GM23338 (cell line): ENCODE measurements around the gene TUBA3E. TPM values are rescaled to one million over a fixed set of nuclear protein-coding genes. Genes with fewer than 3 reads are reported as not detected.
"Not testable (repeated sequence)": the region's sequence is repeated elsewhere in the genome, so short reads cannot be mapped to it uniquely, and the experiment has no call there.

Source experiments
- ATAC-seq: fragments of 200-7000 bp; cut with Tn5 transposase; 3 replicates; pipeline ENCODE4 v1.9.1; 2020
- DNase-seq: peaks from one replicate; pipeline ENCODE4 v3.0.0-alpha.2; 2015; ENCODE audit warnings: low spot score
- H2AFZ ChIP-seq: fragments of 200-600 bp; sonication (generic); 2 replicates; pipeline ENCODE4 v1.8.0; 2016; ENCODE audit warnings: antibody characterized with exemption, mild to moderate bottlenecking, moderate library complexity
- H3F3A ChIP-seq: fragments of 200-600 bp; sonication (generic); replicated peaks from 2 replicates; pipeline ENCODE4 v1.8.0; 2017; ENCODE audit warnings: antibody characterized with exemption, mixed run types, low read depth
- H3K27ac ChIP-seq: fragments of 200-600 bp; sonication (generic); 2 replicates; pipeline ENCODE4 v1.6.1; 2016; ENCODE audit warnings: low read depth
- H3K27me3 ChIP-seq: fragments of 200-600 bp; sonication (generic); 2 replicates; pipeline ENCODE4 v1.8.0; 2016; ENCODE audit warnings: mild to moderate bottlenecking, mixed run types, moderate library complexity; ENCODE audit not compliant: insufficient read depth
- H3K36me3 ChIP-seq: fragments of 200-600 bp; sonication (generic); 2 replicates; pipeline ENCODE4 v1.8.0; 2016; ENCODE audit warnings: mild to moderate bottlenecking; ENCODE audit not compliant: insufficient read depth
- H3K4me1 ChIP-seq: fragments of 200-600 bp; sonication (generic); 2 replicates; pipeline ENCODE4 v1.8.0; 2016; ENCODE audit warnings: mild to moderate bottlenecking, moderate library complexity; ENCODE audit not compliant: insufficient read depth
- H3K4me2 ChIP-seq: fragments of 200-600 bp; sonication (generic); 2 replicates; pipeline ENCODE4 v1.7.1; 2017; ENCODE audit warnings: mixed run types
- H3K4me3 ChIP-seq: fragments of 200-600 bp; sonication (generic); 2 replicates; pipeline ENCODE4 v1.6.1; 2016; ENCODE audit warnings: mixed run types
- H3K79me2 ChIP-seq: fragments of 200-600 bp; sonication (generic); replicated peaks from 2 replicates; pipeline ENCODE4 v1.8.0; 2017; ENCODE audit warnings: mild to moderate bottlenecking; ENCODE audit not compliant: insufficient read depth
- H3K9me2 ChIP-seq: fragments of 200-600 bp; sonication (generic); 2 replicates; pipeline ENCODE4 v1.8.0; 2017; ENCODE audit not compliant: insufficient read depth
- H4K20me1 ChIP-seq: fragments of 200-600 bp; sonication (generic); replicated peaks from 2 replicates; pipeline ENCODE4 v1.8.0; 2017; ENCODE audit warnings: mild to moderate bottlenecking; ENCODE audit not compliant: insufficient read depth
- H3K27ac Mint-ChIP-seq: 2 replicates; pipeline ENCODE4 v1.8.0; 2020; ENCODE audit warnings: inconsistent platforms, mild to moderate bottlenecking, moderate library complexity, mixed read lengths
- H3K27me3 Mint-ChIP-seq: 3 replicates; pipeline ENCODE4 v1.8.0; 2022; ENCODE audit warnings: low read depth, mild to moderate bottlenecking, moderate library complexity, mixed read lengths, inconsistent platforms; ENCODE audit not compliant: insufficient read depth, poor library complexity
- H3K36me3 Mint-ChIP-seq: 3 replicates; pipeline ENCODE4 v1.8.0; 2021; ENCODE audit warnings: low read depth, mild to moderate bottlenecking, inconsistent platforms, moderate library complexity, mixed read lengths
- H3K4me1 Mint-ChIP-seq: 3 replicates; pipeline ENCODE4 v1.8.0; 2020; ENCODE audit warnings: mild to moderate bottlenecking, inconsistent platforms, mixed read lengths
- H3K4me3 Mint-ChIP-seq: 3 replicates; pipeline ENCODE4 v1.8.0; 2021; ENCODE audit warnings: moderate library complexity, mild to moderate bottlenecking, inconsistent platforms, mixed read lengths
- H3K9me3 Mint-ChIP-seq: 3 replicates; pipeline ENCODE4 v1.8.0; 2020; ENCODE audit warnings: moderate library complexity, mild to moderate bottlenecking, inconsistent platforms, mixed read lengths
- CREB1 ChIP-seq: fragments of 250-450 bp; sonication (Bioruptor Pico); IDR thresholded peaks from 2 replicates; pipeline ENCODE4 v1.5.0; 2020; ENCODE audit warnings: low read depth, mild to moderate bottlenecking, moderate library complexity
- EZH2 ChIP-seq: fragments of 200-600 bp; sonication (generic); IDR thresholded peaks from one replicate; pipeline ENCODE4 v1.8.0; 2017; ENCODE audit warnings: antibody characterized with exemption, mild to moderate bottlenecking, low read depth; ENCODE audit not compliant: unreplicated experiment
- EZH2phosphoT487 ChIP-seq: fragments of 200-600 bp; sonication (generic); IDR thresholded peaks from one replicate; pipeline ENCODE4 v1.8.1; 2018; ENCODE audit warnings: antibody characterized with exemption; ENCODE audit not compliant: unreplicated experiment
- JUNB ChIP-seq: IDR thresholded peaks from one replicate; pipeline ENCODE4 v1.6.1; 2016; ENCODE audit warnings: antibody characterized with exemption; ENCODE audit not compliant: unreplicated experiment
- NANOG ChIP-seq: IDR thresholded peaks from 2 replicates; pipeline ENCODE4 v1.6.1; 2016; ENCODE audit warnings: antibody characterized with exemption, borderline replicate concordance
- POLR2AphosphoS5 ChIP-seq: IDR thresholded peaks from 2 replicates; pipeline ENCODE4 v1.6.1; 2016; ENCODE audit warnings: antibody characterized with exemption, low read depth
- STAT1 ChIP-seq: IDR thresholded peaks from one replicate; pipeline ENCODE4 v1.6.1; 2016; ENCODE audit warnings: antibody characterized with exemption; ENCODE audit not compliant: unreplicated experiment
- ZNF114 ChIP-seq: fragments of 250-450 bp; sonication (Bioruptor Pico); IDR thresholded peaks from 2 replicates; pipeline ENCODE4 v1.5.0; 2020; ENCODE audit warnings: mild to moderate bottlenecking, moderate library complexity
- ZNF331 ChIP-seq: fragments of 250-450 bp; sonication (Bioruptor Pico); IDR thresholded peaks from 2 replicates; pipeline ENCODE4 v1.5.0; 2020; ENCODE audit warnings: low read depth, mild to moderate bottlenecking, moderate library complexity
- polyA plus RNA-seq: library from polyadenylated mRNA; unstranded; fragments of >200 nt; fragmentation: Nextera tagmentation; extraction: Ambion mirVana; gene quantifications from 2 replicates; pipeline ENCODE4 v1.2.1, GENCODE V29; 2016
- total RNA-seq: library from RNA; depleted of rRNA; stranded (reverse); fragments of >200 nt; shearing (Covaris generic); gene quantifications from 2 replicates; pipeline ENCODE4 v1.2.3, GENCODE V29; 2014
- TF ChIP-seq, protein P1 (sequence below), 2 experiments: fragments of 200-600 bp in 1 of 2; sonication (generic) in 1 of 2; conservative IDR thresholded peaks; 2 replicates each; pipeline versions ENCODE4 v1.5.1 to v1.6.1; 2016 to 2017; ENCODE audit warnings: antibody characterized with exemption in 2 of 2, low read depth in 2 of 2, mild to moderate bottlenecking in 2 of 2, moderate library complexity in 1 of 2
- TF ChIP-seq, protein P2 (sequence below): IDR thresholded peaks from 2 replicates; pipeline ENCODE4 v1.6.1; 2016; ENCODE audit warnings: antibody characterized with exemption
- TF ChIP-seq, protein P3 (sequence below): IDR thresholded peaks from one replicate; pipeline ENCODE4 v1.6.1; 2018; ENCODE audit warnings: antibody characterized with exemption; ENCODE audit not compliant: unreplicated experiment

Gene TUBA3E
- total and polyA plus RNA-seq, 2 experiments from 2014 or later = 0.21 to 0.31 TPM

DNA sequence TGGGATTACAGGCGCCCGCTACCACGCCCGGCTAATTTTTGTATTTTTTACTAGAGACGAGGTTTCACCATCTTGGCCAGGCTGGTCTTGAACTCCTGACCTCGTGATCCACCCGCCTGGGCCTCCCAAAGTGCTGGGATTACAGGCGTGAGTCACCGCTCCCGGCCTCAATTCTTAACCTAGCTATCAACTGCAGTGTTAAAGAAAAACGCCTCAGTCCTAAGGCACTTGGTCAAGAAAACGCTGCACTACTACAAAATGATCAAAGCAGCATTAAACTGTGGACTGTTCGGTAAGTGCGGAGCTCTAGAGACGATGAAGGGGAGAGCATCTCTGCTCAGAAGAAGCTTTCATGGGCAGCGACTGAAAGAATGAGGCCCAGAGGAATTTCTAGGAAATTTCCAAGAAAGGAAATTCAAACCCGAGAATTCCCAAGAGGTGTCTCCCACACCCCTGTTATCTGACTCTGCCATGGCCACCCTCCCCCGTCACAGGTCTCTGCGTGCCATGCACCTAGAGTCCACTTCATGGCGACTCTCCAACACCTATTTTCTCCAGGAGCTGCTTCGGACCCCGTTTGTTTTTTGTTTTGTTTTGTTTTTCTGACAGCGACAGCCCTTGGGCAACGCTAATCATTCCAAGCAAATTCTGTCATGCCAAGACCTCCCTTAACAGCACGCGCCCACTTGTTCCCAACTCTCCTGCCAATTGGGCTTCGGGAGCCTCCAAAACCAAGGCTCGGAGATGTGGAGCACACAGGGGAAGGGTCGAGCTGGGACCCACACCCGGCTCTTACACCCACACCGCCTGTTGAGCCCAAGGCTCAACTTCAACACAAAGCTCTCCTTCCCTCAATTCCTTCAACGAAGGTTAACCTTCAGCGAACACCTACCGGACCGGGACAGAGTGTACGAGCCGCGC, 17.6 kb downstream of the TUBA3E start:
- not testable (repeated sequence) for ATAC-seq, H2AFZ ChIP-seq, H4K20me1 ChIP-seq, H3K4me1 Mint-ChIP-seq, H3K9me2 ChIP-seq, H3K9me3 Mint-ChIP-seq, H3K36me3 ChIP-seq, H3F3A ChIP-seq, H3K27me3 ChIP-seq, H3K4me1 ChIP-seq
- Histone ChIP-seq H3K79me2 (peaks cover 57% of the 10 kb centered on the region), H3K4me3 (peak overlapping the region; percentile 98), H3K4me2 (peak overlapping the region; percentile 96), H3K27ac (peak overlapping the region; percentile 66; the same call in 1 of the 2 replicates)
- peaks cover 18% of the 10 kb centered on the region for H3K36me3 Mint-ChIP-seq
- H3K27me3 Mint-ChIP-seq = peaks cover 11% of the 10 kb centered on the region
- peak overlapping the region; percentile 99 for H3K4me3 Mint-ChIP-seq
- peak; percentile 22 for DNase-seq
- peak overlapping the region; percentile 99 for H3K27ac Mint-ChIP-seq

DNA sequence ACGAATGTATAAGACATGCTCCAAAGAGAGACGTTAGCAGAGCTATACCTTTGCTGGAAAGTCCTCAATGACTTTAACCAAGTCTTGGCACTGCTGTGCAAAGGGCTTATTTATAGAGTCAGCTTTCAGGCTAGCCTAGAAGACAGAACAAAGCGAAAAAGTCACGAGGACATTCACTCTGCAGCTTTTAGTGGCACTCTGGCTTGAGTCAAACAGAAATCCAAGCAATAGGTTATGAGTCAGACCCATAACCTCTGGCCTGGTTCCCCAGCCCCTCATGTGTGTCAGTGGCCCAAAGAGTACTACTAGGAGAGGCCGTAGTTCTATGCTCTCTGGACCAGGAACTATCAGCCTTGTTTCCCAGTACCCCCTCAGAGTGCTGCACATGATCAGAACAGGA, 23.4 kb downstream of the TUBA3E start:
- not testable (repeated sequence) for ATAC-seq
- peaks cover 43% of the 10 kb centered on the region for H3K79me2 ChIP-seq
- H3K36me3 Mint-ChIP-seq = peaks cover 53% of the 10 kb centered on the region

DNA sequence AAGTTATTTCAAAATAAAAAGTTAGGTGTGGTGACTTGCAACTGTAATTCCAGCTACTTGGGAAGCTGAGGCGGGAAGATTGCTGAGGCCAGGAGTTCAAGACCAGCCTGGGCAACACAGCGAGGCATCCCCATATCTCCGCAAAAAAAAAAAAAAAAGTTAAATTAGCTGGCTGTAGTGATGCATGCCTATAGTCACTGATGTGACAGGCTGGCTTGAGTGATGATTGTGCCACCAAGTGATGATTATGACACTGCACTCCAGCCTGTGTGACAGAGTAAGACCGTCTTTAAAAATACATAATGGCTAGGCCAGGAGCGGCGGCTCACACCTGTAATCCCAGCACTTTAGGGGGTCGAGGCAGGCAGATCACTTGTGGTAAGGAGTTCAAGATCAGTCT, 28.3 kb downstream of the TUBA3E start:
- H3K36me3 Mint-ChIP-seq = peaks cover 78% of the 10 kb centered on the region
- Histone ChIP-seq H3K36me3 (peaks cover 12% of the 10 kb centered on the region), H3F3A (no peaks in the 10 kb centered on the region), H3K27ac (no peak overlapping the region), H2AFZ (no peak overlapping the region), H3K9me2 (no peaks in the 10 kb centered on the region), H3K4me2 (no peak overlapping the region), H4K20me1 (no peaks in the 10 kb centered on the region; the same call in 1 of the 2 replicates), H3K4me3 (no peak overlapping the region), H3K4me1 (no peaks in the 10 kb centered on the region), H3K79me2 (0 out of 2 replicates have a peak, but pooled peaks cover 3% of the 10 kb centered on the region), H3K27me3 (no peaks in the 10 kb centered on the region)
- ATAC-seq (no peak), DNase-seq (no peak)
- no peak overlapping the region for H3K4me3 Mint-ChIP-seq
- peaks cover 3% of the 10 kb centered on the region for H3K27me3 Mint-ChIP-seq
- no peaks in the 10 kb centered on the region for H3K4me1 Mint-ChIP-seq
- no peaks in the 10 kb centered on the region for H3K9me3 Mint-ChIP-seq
- H3K27ac Mint-ChIP-seq = no peak overlapping the region
- TF ChIP-seq ZNF331 (CRISPR knock-in tag) = no peak
- TF ChIP-seq, protein P1, sequence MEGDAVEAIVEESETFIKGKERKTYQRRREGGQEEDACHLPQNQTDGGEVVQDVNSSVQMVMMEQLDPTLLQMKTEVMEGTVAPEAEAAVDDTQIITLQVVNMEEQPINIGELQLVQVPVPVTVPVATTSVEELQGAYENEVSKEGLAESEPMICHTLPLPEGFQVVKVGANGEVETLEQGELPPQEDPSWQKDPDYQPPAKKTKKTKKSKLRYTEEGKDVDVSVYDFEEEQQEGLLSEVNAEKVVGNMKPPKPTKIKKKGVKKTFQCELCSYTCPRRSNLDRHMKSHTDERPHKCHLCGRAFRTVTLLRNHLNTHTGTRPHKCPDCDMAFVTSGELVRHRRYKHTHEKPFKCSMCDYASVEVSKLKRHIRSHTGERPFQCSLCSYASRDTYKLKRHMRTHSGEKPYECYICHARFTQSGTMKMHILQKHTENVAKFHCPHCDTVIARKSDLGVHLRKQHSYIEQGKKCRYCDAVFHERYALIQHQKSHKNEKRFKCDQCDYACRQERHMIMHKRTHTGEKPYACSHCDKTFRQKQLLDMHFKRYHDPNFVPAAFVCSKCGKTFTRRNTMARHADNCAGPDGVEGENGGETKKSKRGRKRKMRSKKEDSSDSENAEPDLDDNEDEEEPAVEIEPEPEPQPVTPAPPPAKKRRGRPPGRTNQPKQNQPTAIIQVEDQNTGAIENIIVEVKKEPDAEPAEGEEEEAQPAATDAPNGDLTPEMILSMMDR (conservative IDR thresholded peaks at IDR 0.05; ENCODE audit: low read depth in 2 of 2) = no peak
- no peak for TF ChIP-seq CREB1 (CRISPR knock-in tag)
- no peak for TF ChIP-seq STAT1
- no peak for TF ChIP-seq NANOG
- TF ChIP-seq JUNB = no peak
- no peak for TF ChIP-seq EZH2phosphoT487
- no peak for TF ChIP-seq EZH2
- TF ChIP-seq POLR2AphosphoS5 = no peak
- TF ChIP-seq, protein P2, sequence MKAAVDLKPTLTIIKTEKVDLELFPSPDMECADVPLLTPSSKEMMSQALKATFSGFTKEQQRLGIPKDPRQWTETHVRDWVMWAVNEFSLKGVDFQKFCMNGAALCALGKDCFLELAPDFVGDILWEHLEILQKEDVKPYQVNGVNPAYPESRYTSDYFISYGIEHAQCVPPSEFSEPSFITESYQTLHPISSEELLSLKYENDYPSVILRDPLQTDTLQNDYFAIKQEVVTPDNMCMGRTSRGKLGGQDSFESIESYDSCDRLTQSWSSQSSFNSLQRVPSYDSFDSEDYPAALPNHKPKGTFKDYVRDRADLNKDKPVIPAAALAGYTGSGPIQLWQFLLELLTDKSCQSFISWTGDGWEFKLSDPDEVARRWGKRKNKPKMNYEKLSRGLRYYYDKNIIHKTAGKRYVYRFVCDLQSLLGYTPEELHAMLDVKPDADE = no peak
- TF ChIP-seq, protein P3, sequence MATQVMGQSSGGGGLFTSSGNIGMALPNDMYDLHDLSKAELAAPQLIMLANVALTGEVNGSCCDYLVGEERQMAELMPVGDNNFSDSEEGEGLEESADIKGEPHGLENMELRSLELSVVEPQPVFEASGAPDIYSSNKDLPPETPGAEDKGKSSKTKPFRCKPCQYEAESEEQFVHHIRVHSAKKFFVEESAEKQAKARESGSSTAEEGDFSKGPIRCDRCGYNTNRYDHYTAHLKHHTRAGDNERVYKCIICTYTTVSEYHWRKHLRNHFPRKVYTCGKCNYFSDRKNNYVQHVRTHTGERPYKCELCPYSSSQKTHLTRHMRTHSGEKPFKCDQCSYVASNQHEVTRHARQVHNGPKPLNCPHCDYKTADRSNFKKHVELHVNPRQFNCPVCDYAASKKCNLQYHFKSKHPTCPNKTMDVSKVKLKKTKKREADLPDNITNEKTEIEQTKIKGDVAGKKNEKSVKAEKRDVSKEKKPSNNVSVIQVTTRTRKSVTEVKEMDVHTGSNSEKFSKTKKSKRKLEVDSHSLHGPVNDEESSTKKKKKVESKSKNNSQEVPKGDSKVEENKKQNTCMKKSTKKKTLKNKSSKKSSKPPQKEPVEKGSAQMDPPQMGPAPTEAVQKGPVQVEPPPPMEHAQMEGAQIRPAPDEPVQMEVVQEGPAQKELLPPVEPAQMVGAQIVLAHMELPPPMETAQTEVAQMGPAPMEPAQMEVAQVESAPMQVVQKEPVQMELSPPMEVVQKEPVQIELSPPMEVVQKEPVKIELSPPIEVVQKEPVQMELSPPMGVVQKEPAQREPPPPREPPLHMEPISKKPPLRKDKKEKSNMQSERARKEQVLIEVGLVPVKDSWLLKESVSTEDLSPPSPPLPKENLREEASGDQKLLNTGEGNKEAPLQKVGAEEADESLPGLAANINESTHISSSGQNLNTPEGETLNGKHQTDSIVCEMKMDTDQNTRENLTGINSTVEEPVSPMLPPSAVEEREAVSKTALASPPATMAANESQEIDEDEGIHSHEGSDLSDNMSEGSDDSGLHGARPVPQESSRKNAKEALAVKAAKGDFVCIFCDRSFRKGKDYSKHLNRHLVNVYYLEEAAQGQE = no peak
- no peak for TF ChIP-seq ZNF114 (CRISPR knock-in tag)

More for the DNA sequence above, 23.4 kb downstream of the TUBA3E start:
- H3K27ac ChIP-seq, H3K27me3 Mint-ChIP-seq, H3F3A ChIP-seq, H3K27me3 ChIP-seq, H3K27ac Mint-ChIP-seq, H3K4me3 ChIP-seq, H3K9me3 Mint-ChIP-seq, DNase-seq, H3K4me1 ChIP-seq, H3K4me1 Mint-ChIP-seq, H3K4me2 ChIP-seq, H2AFZ ChIP-seq, H3K9me2 ChIP-seq, H3K4me3 Mint-ChIP-seq, H3K36me3 ChIP-seq, H4K20me1 ChIP-seq: not testable (repeated sequence)
